Smooth muscle cell of the brain vasculature (primary cell): Measurements from ENCODE around the gene MIEF2.
"Not testable (repeated sequence)": the region's sequence is repeated elsewhere in the genome, so short reads cannot be mapped to it uniquely, and the experiment has no call there.

Source experiments
- DNase-seq: peaks from one replicate; pipeline ENCODE4 v3.0.0-alpha.2; 2012; ENCODE audit warnings: low read depth, low spot score

MIEF2 gene

GRCh38 chr17:18281788-18282187, 21.3 kb downstream of the MIEF2 start:
- no peak for DNase-seq

GRCh38 chr17:18285296-18285695, 24.8 kb downstream of the MIEF2 start:
- no peak for DNase-seq

- no peak for DNase-seq
Observed at GRCh38 chr17:18291718-18292540, 31.5 kb downstream of the MIEF2 start.

GRCh38 chr17:18298061-18298460, 37.6 kb downstream of the MIEF2 start:
- DNase-seq: not testable (repeated sequence)

GRCh38 chr17:18300725-18301480, 40.4 kb downstream of the MIEF2 start:
- no peak for DNase-seq

GRCh38 chr17:18303206-18303605, 42.7 kb downstream of the MIEF2 start:
- DNase-seq: not testable (repeated sequence)

GRCh38 chr17:18309202-18309601, 48.7 kb downstream of the MIEF2 start:
- no peak for DNase-seq

GRCh38 chr17:18314059-18314730, 53.7 kb downstream of the MIEF2 start:
- no peak for DNase-seq

GRCh38 chr17:18314731-18315561, 54.5 kb downstream of the MIEF2 start, which contains the start of the genes SMCR8 and TOP3A:
Gene SMCR8, plus strand, starts transcription at chr17:18315293. Its CDS starts 497 bp downstream, at chr17:18315790.
Gene TOP3A, minus strand, starts transcription at chr17:18314994. Its CDS starts 216 bp downstream, at chr17:18314778.
- peak; percentile 96 for DNase-seq

- no peak for DNase-seq
Observed at GRCh38 chr17:18315562-18315922, 55.1 kb downstream of the MIEF2 start.

- no peak for DNase-seq
Observed at GRCh38 chr17:18315961-18316360, 55.5 kb downstream of the MIEF2 start.
